K562 (cell line): ENCODE measurements around the gene WDFY2. TPM values are rescaled to one million over a fixed set of nuclear protein-coding genes. Genes with fewer than 3 reads are reported as not detected.

Experiments used
- ATAC-seq: fragments of 200-7000 bp; cut with Tn5 transposase; 3 replicates; pipeline ENCODE4 v1.9.1; 2020; ENCODE audit warnings: moderate library complexity
- BruUV-seq: library from RNA; stranded (reverse); fragments of 400-500 nt; replicated peaks from 2 replicates; lab custom pipeline; 2021; lab: Mats Ljungman, UMichigan
- CTCF ChIA-PET: fragments of 300-600 bp; formaldehyde crosslinking; extraction: SDS; loops from one replicate; lab custom pipeline; 2021; ENCODE audit warnings: low intra/inter-chr PET ratio; lab: Yijun Ruan, JAX
- POLR2A ChIA-PET: fragments of 300-600, 350-650 bp; sonication (Branson Sonifier 250); formaldehyde crosslinking; extraction: SDS; loops from one replicate; lab custom pipeline; 2021; ENCODE audit warnings: antibody characterized with exemption, inconsistent platforms; lab: Yijun Ruan, JAX
- DNase-seq, 4 experiments: peaks; one replicate each; pipeline versions ENCODE4 v3.0.0 to v3.0.0-alpha.2; 2011 to 2018; ENCODE audit warnings: low spot score in 3 of 4, mixed read lengths in 3 of 4; ENCODE audit errors: extremely low read depth in 1 of 4
- FAIRE-seq: peaks from 2 replicates; lab custom pipeline; 2011; peaks lifted over from hg19 to GRCh38; lab: Jason Lieb, UNC
- H2AFZ ChIP-seq: 2 replicates; pipeline ENCODE4 v1.6.0; 2011; ENCODE audit warnings: low read depth, low read length, control low read depth, inconsistent platforms
- H3K27ac ChIP-seq: fragments of 200-600 bp; 3 replicates; pipeline ENCODE4 v1.8.0; 2011; ENCODE audit warnings: low read depth, mild to moderate bottlenecking, control low read depth, inconsistent platforms, low read length, moderate library complexity, mixed read lengths; ENCODE audit errors: extremely low read depth
- H3K27me3 ChIP-seq, 2 experiments: fragments of 300-600 bp in 1 of 2; 2 replicates in 1 of 2; 3 replicates in 1 of 2; pipeline versions ENCODE4 v1.6.0 to v1.8.0; 2011; ENCODE audit warnings: inconsistent platforms in 2 of 2, low read length in 2 of 2, mild to moderate bottlenecking in 1 of 2, mixed read lengths in 1 of 2, moderate library complexity in 1 of 2; ENCODE audit not compliant: control insufficient read depth in 2 of 2, insufficient read depth in 2 of 2
- H3K36me3 ChIP-seq: fragments of 300-600 bp; 3 replicates; pipeline ENCODE4 v1.8.0; 2011; ENCODE audit warnings: mild to moderate bottlenecking, low read length, inconsistent platforms; ENCODE audit not compliant: control insufficient read depth, insufficient read depth
- H3K4me1 ChIP-seq, 2 experiments: fragments of 200-600 bp in 1 of 2; replicated peaks in 1 of 2; 2 replicates in 1 of 2; 3 replicates in 1 of 2; pipeline versions ENCODE4 v1.5.1 to v1.8.0; 2011; ENCODE audit warnings: inconsistent platforms in 2 of 2, low read length in 2 of 2, mild to moderate bottlenecking in 1 of 2, mixed read lengths in 1 of 2, moderate library complexity in 1 of 2; ENCODE audit not compliant: control insufficient read depth in 2 of 2, insufficient read depth in 2 of 2
- H3K4me2 ChIP-seq: 2 replicates; pipeline ENCODE4 v1.6.1; 2011; ENCODE audit warnings: low read length, control low read depth, inconsistent platforms, mixed read lengths; ENCODE audit not compliant: insufficient read depth
- H3K4me3 ChIP-seq: fragments of 200-600 bp; sonication (generic), shearing (Covaris generic); 2 replicates; pipeline ENCODE4 v1.5.1; 2016; ENCODE audit warnings: control low read depth, inconsistent platforms
- H3K79me2 ChIP-seq: fragments of 200-600 bp; 3 replicates; pipeline ENCODE4 v1.8.0; 2011; ENCODE audit warnings: low read length, inconsistent platforms; ENCODE audit not compliant: control insufficient read depth, insufficient read depth
- H3K9ac ChIP-seq, 2 experiments: 2 replicates each; pipeline versions ENCODE4 v1.6.0 to v1.6.1; 2011; ENCODE audit warnings: low read depth in 2 of 2, low read length in 2 of 2, control low read depth in 1 of 2, inconsistent platforms in 1 of 2, mild to moderate bottlenecking in 1 of 2, mixed read lengths in 1 of 2; ENCODE audit not compliant: insufficient read depth in 1 of 2
- H3K9me1 ChIP-seq: one replicate; pipeline ENCODE4 v1.6.0; 2011; ENCODE audit warnings: inconsistent platforms, mild to moderate bottlenecking, low read length, moderate library complexity; ENCODE audit not compliant: control insufficient read depth, insufficient read depth
- H3K9me3 ChIP-seq: replicated peaks from 2 replicates; pipeline ENCODE4 v1.5.1; 2011; ENCODE audit warnings: low read depth, low read length, inconsistent platforms; ENCODE audit not compliant: control insufficient read depth, insufficient read depth
- H4K20me1 ChIP-seq: replicated peaks from 2 replicates; pipeline ENCODE4 v1.6.1; 2011; ENCODE audit warnings: low read length, inconsistent platforms, mixed read lengths; ENCODE audit not compliant: control insufficient read depth, insufficient read depth
- ASH1L ChIP-seq: fragments of 450-650 bp; IDR thresholded peaks from 2 replicates; pipeline ENCODE4 v1.6.1; 2018; ENCODE audit warnings: borderline replicate concordance, mild to moderate bottlenecking, low read depth; ENCODE audit not compliant: partially characterized antibody
- MXD1 ChIP-seq: fragments of 250-450 bp; sonication (Bioruptor Pico); IDR thresholded peaks from 2 replicates; pipeline ENCODE4 v1.8.0; 2021; ENCODE audit warnings: borderline replicate concordance, mild to moderate bottlenecking, moderate library complexity; ENCODE audit not compliant: poor library complexity, severe bottlenecking
- PHB ChIP-seq: fragments of 250-450 bp; sonication (Bioruptor Pico); IDR thresholded peaks from 2 replicates; pipeline ENCODE4 v1.5.0; 2021
- RBM14 ChIP-seq: fragments of 200-400 bp; formaldehyde crosslinking; IDR thresholded peaks from 2 replicates; pipeline ENCODE4 v1.6.1; 2018; ENCODE audit warnings: low read depth, mild to moderate bottlenecking, low read length, moderate library complexity, borderline replicate concordance; ENCODE audit not compliant: insufficient read depth
- SAP30 ChIP-seq: fragments of 200-600 bp; sonication (generic); IDR thresholded peaks from 2 replicates; pipeline ENCODE4 v1.6.1; 2012; ENCODE audit warnings: borderline replicate concordance, low read depth, mild to moderate bottlenecking, moderate library complexity, low read length, control low read depth, inconsistent platforms; ENCODE audit not compliant: insufficient read depth, poor library complexity, severe bottlenecking
- ZNF316 ChIP-seq: fragments of 450-650 bp; IDR thresholded peaks from 2 replicates; pipeline ENCODE4 v1.6.1; 2016
- ZNF830 ChIP-seq: fragments of 250-450 bp; sonication (Bioruptor Pico); IDR thresholded peaks from 2 replicates; pipeline ENCODE4 v1.5.0; 2021; ENCODE audit warnings: mild to moderate bottlenecking
- WGBS: fragments of 100-300 bp; shearing (Covaris generic); methylation state at CpG from one replicate; pipeline ENCODE4 v1.1.6; 2016; ENCODE audit warnings: low coverage, mixed read lengths; ENCODE audit not compliant: insufficient coverage; ENCODE audit errors: missing lambda C conversion rate; 5-methylcytosine and 5-hydroxymethylcytosine counted together
- in situ Hi-C: fragments of 300-500 bp; cut with MboI; formaldehyde crosslinking; loops from 4 replicates; pipeline ENCODE4 v1.15.0; 2018; ENCODE audit warnings: inconsistent platforms, mixed read lengths
- intact Hi-C: fragments of 100-400 bp; cut with micrococcal nuclease; formaldehyde crosslinking; loops from 2 replicates; pipeline ENCODE4 v1.14.2; 2022
- polyA plus RNA-seq, 8 experiments: library from polyadenylated mRNA; depleted of rRNA in 4 of 8; stranded (reverse) in 5 of 8; unstranded in 3 of 8; fragments of >200 nt; fragmentation: Nextera tagmentation in 2 of 8; fragmentation: Illumina TruSeq in 1 of 8; extraction: Ambion mirVana in 2 of 8; extraction: Trizol in 1 of 8; gene quantifications; 2 replicates each; pipeline versions ENCODE4 v1.2.1 to v1.2.3, GENCODE V29; 2011 to 2014; ENCODE audit warnings: inconsistent platforms in 1 of 8, missing spikeins in 1 of 8
- total RNA-seq, 7 experiments: library from RNA; depleted of rRNA in 6 of 7; stranded (reverse); fragments of >200 nt in 6 of 7; fragmentation: Illumina TruSeq in 2 of 7; extraction: Trizol in 2 of 7; gene quantifications; 2 replicates each; pipeline versions ENCODE4 v1.2.1 to v1.2.3, GENCODE V29; 2011 to 2021; ENCODE audit warnings: low replicate concordance in 1 of 7
- TF ChIP-seq, protein P1 (sequence below): sonication (generic); formaldehyde crosslinking; IDR thresholded peaks from 2 replicates; pipeline ENCODE4 v1.8.0; 2023; ENCODE audit warnings: mild to moderate bottlenecking, missing genetic modification reagents
- TF ChIP-seq, protein P2 (sequence below): fragments of 450-650 bp; formaldehyde crosslinking; IDR thresholded peaks from 2 replicates; pipeline ENCODE4 v1.4.0; 2022; ENCODE audit warnings: missing genetic modification characterization
- TF ChIP-seq, protein P3 (sequence below): fragments of 250-450 bp; sonication (Bioruptor Pico); IDR thresholded peaks from 2 replicates; pipeline ENCODE4 v1.5.0; 2020; ENCODE audit warnings: mild to moderate bottlenecking, borderline replicate concordance
- TF ChIP-seq, protein P4 (sequence below), 2 experiments: fragments of 450-650 bp in 1 of 2; IDR thresholded peaks; 2 replicates each; pipeline ENCODE4 v1.6.1; 2011 to 2017; ENCODE audit warnings: low read depth in 2 of 2, antibody characterized with exemption in 1 of 2, borderline replicate concordance in 1 of 2, low read length in 1 of 2, mild to moderate bottlenecking in 1 of 2, mixed read lengths in 1 of 2; ENCODE audit not compliant: control insufficient read depth in 1 of 2

The WDFY2 gene
- total and polyA plus RNA-seq, 9 of the 15 experiments (the other 6 are each of a cell fraction or from before 2014, with no cell fraction given): 0.66 to 6.4 (median 4.4) TPM

- DNase-seq (no peak), ATAC-seq (no peak), FAIRE-seq (no peak)
- Histone ChIP-seq H3K36me3 (no peaks in the 10 kb centered on the region), H3K27ac (no peak overlapping the region), H3K4me2 (no peak overlapping the region), H3K27me3 (no peaks in the 10 kb centered on the region), H3K9ac (no peak overlapping the region), H3K9me3 (no peaks in the 10 kb centered on the region), H2AFZ (no peak overlapping the region), H4K20me1 (no peaks in the 10 kb centered on the region), H3K4me1 (no peaks in the 10 kb centered on the region), H3K9me1 (no peaks in the 10 kb centered on the region), H3K4me3 (no peak overlapping the region), H3K79me2 (no peaks in the 10 kb centered on the region; the same call in 2 of the 3 replicates)
- POLR2A ChIA-PET: interaction anchor here (1.3 kb wide), 1 partner anchor 18 kb away, joined by 3 read pairs; no protein-coding TSS in a partner anchor
- TF ChIP-seq ZNF316: no peak
- no peak for TF ChIP-seq ASH1L
- no peak for TF ChIP-seq ZNF830 (CRISPR knock-in tag)
- no peak for TF ChIP-seq PHB (CRISPR knock-in tag)
- TF ChIP-seq, protein P1, sequence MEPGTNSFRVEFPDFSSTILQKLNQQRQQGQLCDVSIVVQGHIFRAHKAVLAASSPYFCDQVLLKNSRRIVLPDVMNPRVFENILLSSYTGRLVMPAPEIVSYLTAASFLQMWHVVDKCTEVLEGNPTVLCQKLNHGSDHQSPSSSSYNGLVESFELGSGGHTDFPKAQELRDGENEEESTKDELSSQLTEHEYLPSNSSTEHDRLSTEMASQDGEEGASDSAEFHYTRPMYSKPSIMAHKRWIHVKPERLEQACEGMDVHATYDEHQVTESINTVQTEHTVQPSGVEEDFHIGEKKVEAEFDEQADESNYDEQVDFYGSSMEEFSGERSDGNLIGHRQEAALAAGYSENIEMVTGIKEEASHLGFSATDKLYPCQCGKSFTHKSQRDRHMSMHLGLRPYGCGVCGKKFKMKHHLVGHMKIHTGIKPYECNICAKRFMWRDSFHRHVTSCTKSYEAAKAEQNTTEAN: no peak
- no peak for TF ChIP-seq RBM14
- no peak for TF ChIP-seq MXD1 (CRISPR knock-in tag)
- TF ChIP-seq, protein P2, sequence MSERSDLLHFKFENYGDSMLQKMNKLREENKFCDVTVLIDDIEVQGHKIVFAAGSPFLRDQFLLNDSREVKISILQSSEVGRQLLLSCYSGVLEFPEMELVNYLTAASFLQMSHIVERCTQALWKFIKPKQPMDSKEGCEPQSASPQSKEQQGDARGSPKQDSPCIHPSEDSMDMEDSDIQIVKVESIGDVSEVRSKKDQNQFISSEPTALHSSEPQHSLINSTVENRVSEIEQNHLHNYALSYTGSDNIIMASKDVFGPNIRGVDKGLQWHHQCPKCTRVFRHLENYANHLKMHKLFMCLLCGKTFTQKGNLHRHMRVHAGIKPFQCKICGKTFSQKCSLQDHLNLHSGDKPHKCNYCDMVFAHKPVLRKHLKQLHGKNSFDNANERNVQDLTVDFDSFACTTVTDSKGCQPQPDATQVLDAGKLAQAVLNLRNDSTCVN: no peak
- TF ChIP-seq, protein P3, sequence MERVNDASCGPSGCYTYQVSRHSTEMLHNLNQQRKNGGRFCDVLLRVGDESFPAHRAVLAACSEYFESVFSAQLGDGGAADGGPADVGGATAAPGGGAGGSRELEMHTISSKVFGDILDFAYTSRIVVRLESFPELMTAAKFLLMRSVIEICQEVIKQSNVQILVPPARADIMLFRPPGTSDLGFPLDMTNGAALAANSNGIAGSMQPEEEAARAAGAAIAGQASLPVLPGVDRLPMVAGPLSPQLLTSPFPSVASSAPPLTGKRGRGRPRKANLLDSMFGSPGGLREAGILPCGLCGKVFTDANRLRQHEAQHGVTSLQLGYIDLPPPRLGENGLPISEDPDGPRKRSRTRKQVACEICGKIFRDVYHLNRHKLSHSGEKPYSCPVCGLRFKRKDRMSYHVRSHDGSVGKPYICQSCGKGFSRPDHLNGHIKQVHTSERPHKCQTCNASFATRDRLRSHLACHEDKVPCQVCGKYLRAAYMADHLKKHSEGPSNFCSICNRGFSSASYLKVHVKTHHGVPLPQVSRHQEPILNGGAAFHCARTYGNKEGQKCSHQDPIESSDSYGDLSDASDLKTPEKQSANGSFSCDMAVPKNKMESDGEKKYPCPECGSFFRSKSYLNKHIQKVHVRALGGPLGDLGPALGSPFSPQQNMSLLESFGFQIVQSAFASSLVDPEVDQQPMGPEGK (CRISPR knock-in tag): no peak
- TF ChIP-seq, protein P4, sequence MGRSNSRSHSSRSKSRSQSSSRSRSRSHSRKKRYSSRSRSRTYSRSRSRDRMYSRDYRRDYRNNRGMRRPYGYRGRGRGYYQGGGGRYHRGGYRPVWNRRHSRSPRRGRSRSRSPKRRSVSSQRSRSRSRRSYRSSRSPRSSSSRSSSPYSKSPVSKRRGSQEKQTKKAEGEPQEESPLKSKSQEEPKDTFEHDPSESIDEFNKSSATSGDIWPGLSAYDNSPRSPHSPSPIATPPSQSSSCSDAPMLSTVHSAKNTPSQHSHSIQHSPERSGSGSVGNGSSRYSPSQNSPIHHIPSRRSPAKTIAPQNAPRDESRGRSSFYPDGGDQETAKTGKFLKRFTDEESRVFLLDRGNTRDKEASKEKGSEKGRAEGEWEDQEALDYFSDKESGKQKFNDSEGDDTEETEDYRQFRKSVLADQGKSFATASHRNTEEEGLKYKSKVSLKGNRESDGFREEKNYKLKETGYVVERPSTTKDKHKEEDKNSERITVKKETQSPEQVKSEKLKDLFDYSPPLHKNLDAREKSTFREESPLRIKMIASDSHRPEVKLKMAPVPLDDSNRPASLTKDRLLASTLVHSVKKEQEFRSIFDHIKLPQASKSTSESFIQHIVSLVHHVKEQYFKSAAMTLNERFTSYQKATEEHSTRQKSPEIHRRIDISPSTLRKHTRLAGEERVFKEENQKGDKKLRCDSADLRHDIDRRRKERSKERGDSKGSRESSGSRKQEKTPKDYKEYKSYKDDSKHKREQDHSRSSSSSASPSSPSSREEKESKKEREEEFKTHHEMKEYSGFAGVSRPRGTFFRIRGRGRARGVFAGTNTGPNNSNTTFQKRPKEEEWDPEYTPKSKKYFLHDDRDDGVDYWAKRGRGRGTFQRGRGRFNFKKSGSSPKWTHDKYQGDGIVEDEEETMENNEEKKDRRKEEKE (IDR thresholded peaks at IDR 0.05; ENCODE audit: borderline replicate concordance in 1 of 2, control insufficient read depth in 1 of 2, low read depth in 2 of 2, low read length in 1 of 2): no peak
- TF ChIP-seq SAP30: no peak
- in situ Hi-C loops: no loop called here
- BruUV-seq: no TSS peak
- CTCF ChIA-PET: no interaction called here
- intact Hi-C loops: no loop called here
- 87% methylated on average over 2 of the region's 2 CpGs for WGBS
These were observed 24.7 kb downstream of the WDFY2 start for GRCh38 chr13:51608857-51609406.
